GM08714 (cell line): ENCODE measurements around the gene WDR37.

Experiments
- H3K4me3 ChIP-seq: fragments of 200-500 bp; sonication (Bioruptor generic); 2 replicates; pipeline ENCODE4 v1.5.1; 2014; ENCODE audit warnings: mild to moderate bottlenecking, low read length, inconsistent platforms
- ZNF274 ChIP-seq: IDR thresholded peaks from 2 replicates; pipeline ENCODE4 v1.6.1; 2012; ENCODE audit warnings: mild to moderate bottlenecking, low read depth, low read length

The WDR37 gene

GRCh38 chr10:1171586-1171985 lies 115.4 kb downstream of the WDR37 start:
- no peak overlapping the region for H3K4me3 ChIP-seq
- no peak for TF ChIP-seq ZNF274

- no peak overlapping the region for H3K4me3 ChIP-seq
- TF ChIP-seq ZNF274, result no peak
Observed at GRCh38 chr10:1172256-1172984, 116.2 kb downstream of the WDR37 start.

- no peak for TF ChIP-seq ZNF274
- no peak overlapping the region for H3K4me3 ChIP-seq
Observed at GRCh38 chr10:1173091-1173490, 116.9 kb downstream of the WDR37 start.

GRCh38 chr10:1174022-1174421 lies 117.8 kb downstream of the WDR37 start:
- H3K4me3 ChIP-seq, result no peak overlapping the region
- no peak for TF ChIP-seq ZNF274

- H3K4me3 ChIP-seq, result no peak overlapping the region
- no peak for TF ChIP-seq ZNF274
Observed at GRCh38 chr10:1175956-1176565, 119.9 kb downstream of the WDR37 start.

GRCh38 chr10:1177936-1178335 lies 121.8 kb downstream of the WDR37 start:
- no peak for TF ChIP-seq ZNF274
- no peak overlapping the region for H3K4me3 ChIP-seq

- no peak overlapping the region for H3K4me3 ChIP-seq
- no peak for TF ChIP-seq ZNF274
Observed at GRCh38 chr10:1178506-1178905, 122.3 kb downstream of the WDR37 start.

GRCh38 chr10:1179346-1180070 lies 123.3 kb downstream of the WDR37 start:
- no peak for TF ChIP-seq ZNF274

GRCh38 chr10:1180071-1180730 lies 124.0 kb downstream of the WDR37 start:
- no peak overlapping the region for H3K4me3 ChIP-seq
- no peak for TF ChIP-seq ZNF274

More at GRCh38 chr10:1179346-1180070, 123.3 kb downstream of the WDR37 start:
- H3K4me3 ChIP-seq, result no peak overlapping the region

GRCh38 chr10:1180836-1181235 lies 124.7 kb downstream of the WDR37 start:
- TF ChIP-seq ZNF274, result no peak
- H3K4me3 ChIP-seq, result no peak overlapping the region
